GM12878 (cell line): ENCODE measurements around the gene SLC15A4. TPM values are rescaled to one million over a fixed set of nuclear protein-coding genes. Genes with fewer than 3 reads are reported as not detected.
A peak's percentile ranks its signal among the peaks of the same experiment; 100 is the strongest.

Experiments
- ATAC-seq: fragments of 200-7000 bp; cut with Tn5 transposase; 3 replicates; pipeline ENCODE4 v1.9.1; 2020; ENCODE audit warnings: mild to moderate bottlenecking, moderate library complexity
- Bru-seq: library from RNA; stranded (reverse); fragments of 400-500 nt; gene quantifications from one replicate; lab custom pipeline; 2021; lab: Mats Ljungman, UMichigan
- BruChase-seq, 2 experiments: library from RNA; stranded (reverse); fragments of 400-500 nt; gene quantifications; one replicate each; lab custom pipeline; 2021; lab: Mats Ljungman, UMichigan
- BruUV-seq: library from RNA; stranded (reverse); fragments of 400-500 nt; replicated peaks from 2 replicates; lab custom pipeline; 2021; lab: Mats Ljungman, UMichigan
- CTCF ChIA-PET: fragments of 300-600 bp; sonication (Branson Sonifier 250); formaldehyde crosslinking; extraction: SDS; loops from one replicate; lab custom pipeline; 2021; ENCODE audit warnings: inconsistent platforms; lab: Yijun Ruan, JAX
- POLR2A ChIA-PET: fragments of 350-600 bp; formaldehyde crosslinking; extraction: SDS; loops from one replicate; lab custom pipeline; 2021; ENCODE audit warnings: inconsistent platforms; lab: Charles Lee
- RAD21 ChIA-PET: fragments of 300-600 bp; sonication (Branson Sonifier 250); formaldehyde crosslinking; loops from one replicate; lab custom pipeline; 2023; ENCODE audit warnings: antibody characterized with exemption; ENCODE audit not compliant: unreplicated experiment; lab: Charles Lee
- SMC1A ChIA-PET: fragments of 300-600 bp; sonication (Branson Sonifier 250); formaldehyde crosslinking; loops from one replicate; lab custom pipeline; 2023; ENCODE audit not compliant: unreplicated experiment, uncharacterized antibody; lab: Charles Lee
- DNase-seq: peaks from one replicate; pipeline ENCODE4 v3.0.0-alpha.2; 2011; ENCODE audit warnings: low read depth, low spot score
- FAIRE-seq: peaks from 3 replicates; lab custom pipeline; 2011; peaks lifted over from hg19 to GRCh38; lab: Jason Lieb, UNC
- H2AFZ ChIP-seq: 2 replicates; pipeline ENCODE4 v1.6.0; 2011; ENCODE audit warnings: low read depth, low read length, control low read depth; ENCODE audit not compliant: control insufficient read depth
- H3K27ac ChIP-seq: 2 replicates; pipeline ENCODE4 v1.5.1; 2011; ENCODE audit warnings: control low read depth; ENCODE audit not compliant: control insufficient read depth, insufficient read depth
- H3K27me3 ChIP-seq, 2 experiments: replicated peaks in 1 of 2; 2 replicates each; pipeline versions ENCODE4 v1.6.0 to v1.6.1; 2011; ENCODE audit warnings: low read length in 1 of 2; ENCODE audit not compliant: control insufficient read depth in 2 of 2, insufficient read depth in 2 of 2
- H3K36me3 ChIP-seq, 2 experiments: 2 replicates each; pipeline ENCODE4 v1.5.1; 2011; ENCODE audit warnings: low read length in 1 of 2; ENCODE audit not compliant: control insufficient read depth in 2 of 2, insufficient read depth in 2 of 2
- H3K4me1 ChIP-seq: 2 replicates; pipeline ENCODE4 v1.6.1; 2011; ENCODE audit warnings: mild to moderate bottlenecking, low read length, moderate library complexity, mixed read lengths; ENCODE audit not compliant: control insufficient read depth, insufficient read depth
- H3K4me2 ChIP-seq: 2 replicates; pipeline ENCODE4 v1.6.0; 2011; ENCODE audit warnings: control low read depth; ENCODE audit not compliant: control insufficient read depth, insufficient read depth
- H3K4me3 ChIP-seq: fragments of 200-600 bp; sonication (generic); 2 replicates; pipeline ENCODE4 v1.5.1; 2016
- H3K79me2 ChIP-seq: 2 replicates; pipeline ENCODE4 v1.6.0; 2011; ENCODE audit warnings: low read length; ENCODE audit not compliant: control insufficient read depth, insufficient read depth
- H3K9ac ChIP-seq: 2 replicates; pipeline ENCODE4 v1.8.0; 2011; ENCODE audit warnings: low read length, control low read depth, mixed read lengths; ENCODE audit not compliant: control insufficient read depth, insufficient read depth
- H3K9me3 ChIP-seq: replicated peaks from 3 replicates; pipeline ENCODE4 v1.5.1; 2011; ENCODE audit warnings: mild to moderate bottlenecking, low read length; ENCODE audit not compliant: control insufficient read depth, insufficient read depth
- H4K20me1 ChIP-seq: 2 replicates; pipeline ENCODE4 v1.6.0; 2011; ENCODE audit not compliant: control insufficient read depth, insufficient read depth
- EGR1 ChIP-seq, 2 experiments: IDR thresholded peaks; 1 replicate in 1 of 2; 2 replicates in 1 of 2; pipeline ENCODE4 v1.6.1; 2011 to 2012; ENCODE audit warnings: low read depth in 2 of 2, low read length in 2 of 2, borderline replicate concordance in 1 of 2, mild to moderate bottlenecking in 1 of 2, moderate library complexity in 1 of 2
- EP300 ChIP-seq, 2 experiments: fragments of 150-350 bp in 1 of 2; IDR thresholded peaks; 2 replicates each; pipeline ENCODE4 v1.6.1; 2011 to 2012; ENCODE audit warnings: low read depth in 2 of 2, low read length in 2 of 2, borderline replicate concordance in 1 of 2, improper control_type of control experiment in 1 of 2, inconsistent platforms in 1 of 2; ENCODE audit not compliant: control insufficient read depth in 1 of 2
- ESRRA ChIP-seq: IDR thresholded peaks from 2 replicates; pipeline ENCODE4 v1.6.1; 2012; ENCODE audit warnings: mild to moderate bottlenecking, low read length, improper control_type of control experiment
- PAX8 ChIP-seq: fragments of 450-650 bp; IDR thresholded peaks from 2 replicates; pipeline ENCODE4 v1.6.1; 2017; ENCODE audit warnings: mild to moderate bottlenecking, moderate library complexity
- POLR2AphosphoS2 ChIP-seq: IDR thresholded peaks from 2 replicates; pipeline ENCODE4 v1.6.1; 2011; ENCODE audit warnings: low read depth, mild to moderate bottlenecking, low read length, improper control_type of control experiment, moderate library complexity
- SMAD5 ChIP-seq: IDR thresholded peaks from 2 replicates; pipeline ENCODE4 v1.6.1; 2016; ENCODE audit warnings: antibody characterized with exemption, low read depth
- SMARCA5 ChIP-seq: fragments of 450-650 bp; IDR thresholded peaks from 2 replicates; pipeline ENCODE4 v1.6.1; 2017; ENCODE audit warnings: mild to moderate bottlenecking
- YY1 ChIP-seq: IDR thresholded peaks from 2 replicates; pipeline ENCODE4 v1.6.1; 2011; ENCODE audit warnings: low read depth, mild to moderate bottlenecking, low read length
- ZNF207 ChIP-seq: fragments of 450-650 bp; IDR thresholded peaks from 2 replicates; pipeline ENCODE4 v1.6.1; 2014; ENCODE audit warnings: antibody characterized with exemption, mild to moderate bottlenecking, borderline replicate concordance
- WGBS: methylation state at CpG from one replicate; pipeline ENCODE4 v1.1.6; 2016; ENCODE audit warnings: low lambda C conversion rate; ENCODE audit not compliant: insufficient replicate concordance, insufficient coverage; ENCODE audit errors: missing lambda C conversion rate; 5-methylcytosine and 5-hydroxymethylcytosine counted together
- in situ Hi-C: fragments of 300-500 bp; cut with MboI; formaldehyde crosslinking; loops from 9 replicates; pipeline ENCODE4 v1.14.3; 2018; ENCODE audit warnings: mixed read lengths
- intact Hi-C: fragments of 100-400 bp; cut with micrococcal nuclease; formaldehyde crosslinking; loops from one replicate; pipeline ENCODE4 v1.14.2; 2022; ENCODE audit not compliant: unreplicated experiment
- long read RNA-seq, 2 experiments: library from polyadenylated mRNA; unstranded; transcript quantifications; one replicate each; pipeline ENCODE4 v2.0.0, GENCODE V29; 2019 to 2020
- polyA minus RNA-seq, 3 experiments: library from RNA; depleted of rRNA, polyadenylated mRNA; stranded (reverse); fragments of >200 nt; gene quantifications; 2 replicates each; pipeline ENCODE4 v1.2.3, GENCODE V29; 2011
- polyA plus RNA-seq, 11 experiments: library from polyadenylated mRNA; depleted of rRNA in 4 of 11; unstranded in 6 of 11; stranded (reverse) in 5 of 11; fragments of >200 nt; fragmentation: Nextera tagmentation in 4 of 11; fragmentation: Illumina TruSeq in 1 of 11; extraction: Ambion mirVana in 4 of 11; extraction: Trizol in 1 of 11; gene quantifications; 1 replicate in 1 of 11; 2 replicates in 10 of 11; pipeline versions ENCODE4 v1.2.1 to v1.2.3, GENCODE V29; 2011 to 2016; ENCODE audit warnings: inconsistent platforms in 2 of 11, missing spikeins in 2 of 11, low read depth in 1 of 11
- total RNA-seq, 4 experiments: library from RNA; depleted of rRNA in 3 of 4; stranded (reverse); fragments of >200 nt in 3 of 4; fragmentation: Illumina TruSeq in 1 of 4; extraction: Trizol in 1 of 4; gene quantifications; 2 replicates each; pipeline versions ENCODE4 v1.2.1 to v1.2.3, GENCODE V29; 2013 to 2021
- TF ChIP-seq, protein P1 (sequence below): fragments of 450-650 bp; IDR thresholded peaks from 2 replicates; pipeline ENCODE4 v1.6.1; 2018; ENCODE audit warnings: borderline replicate concordance, mild to moderate bottlenecking; ENCODE audit not compliant: partially characterized antibody
- TF ChIP-seq, protein P2 (sequence below): IDR thresholded peaks from 2 replicates; pipeline ENCODE4 v1.6.1; 2012; ENCODE audit warnings: low read depth, low read length, improper control_type of control experiment
- TF ChIP-seq, protein P3 (sequence below): fragments of 450-650 bp; IDR thresholded peaks from 2 replicates; pipeline ENCODE4 v1.6.1; 2014; ENCODE audit warnings: mild to moderate bottlenecking

Gene SLC15A4
- 830 and 863 TPM in 2 replicates for total RNA-seq (2013; cell fraction: nucleolus; rRNA removed)
- total RNA-seq (2014; rRNA removed): 46.0 and 49.5 TPM in 2 replicates
- 36.8 and 37.5 TPM in 2 replicates for total RNA-seq (2014; rRNA removed; fragmentation: Illumina TruSeq; extraction: Trizol)
- 40.3 and 44.5 TPM in 2 replicates for total RNA-seq (2021)
- 45.1 TPM for polyA plus RNA-seq (2011; ENCODE audit: low read depth)
- 256 and 257 TPM in 2 replicates for polyA plus RNA-seq (2011; rRNA removed)
- 161 and 187 TPM in 2 replicates for polyA plus RNA-seq (2011; cell fraction: cytosol; rRNA removed)
- 216 and 284 TPM in 2 replicates for polyA plus RNA-seq (2011; cell fraction: nucleus; rRNA removed)
- polyA plus RNA-seq (2012): 58.1 and 84.6 TPM in 2 replicates
- polyA plus RNA-seq (2014; fragmentation: Illumina TruSeq; extraction: Trizol): 36.4 and 44.8 TPM in 2 replicates
- 10 to 100 TPM; 17.6 to 24.7 TPM for polyA plus RNA-seq (2014; fragmentation: Nextera tagmentation; extraction: Ambion mirVana)
- 36.8 and 41.6 TPM in 2 replicates for polyA plus RNA-seq (2014; rRNA removed)
- polyA plus RNA-seq (2016; fragmentation: Nextera tagmentation; extraction: Ambion mirVana): 10 to 100 TPM; 12.7 to 15.1 TPM
- 315 and 350 TPM in 2 replicates for polyA minus RNA-seq (2011; rRNA and poly(A)+ RNA removed)
- polyA minus RNA-seq (2011; cell fraction: cytosol; rRNA and poly(A)+ RNA removed): 107 and 115 TPM in 2 replicates
- 222 and 331 TPM in 2 replicates for polyA minus RNA-seq (2011; cell fraction: nucleus; rRNA and poly(A)+ RNA removed)
- Bru-seq, nascent RNA: percentile 99 among the genes with signal in this experiment
- percentile 96 among the genes with signal in this experiment for BruChase-seq, experiment 1, labeled RNA remaining after a 6-hour chase
- percentile 96 among the genes with signal in this experiment for BruChase-seq, experiment 2, labeled RNA remaining after a 2-hour chase
- long read RNA-seq, experiment 1, partial matches to known transcripts: 1 of 10 reads
- long read RNA-seq, experiment 1, other reads (novel, unspliced or antisense): 5 of 10 reads
- long read RNA-seq, experiment 2, transcript SLC15A4-201 (8 exons, 2,779 nt): major isoform, 5 of 116 reads
- long read RNA-seq, experiment 2, partial matches to known transcripts: 37 of 116 reads
- long read RNA-seq, experiment 2, other reads (novel, unspliced or antisense): 68 of 116 reads

DNA sequence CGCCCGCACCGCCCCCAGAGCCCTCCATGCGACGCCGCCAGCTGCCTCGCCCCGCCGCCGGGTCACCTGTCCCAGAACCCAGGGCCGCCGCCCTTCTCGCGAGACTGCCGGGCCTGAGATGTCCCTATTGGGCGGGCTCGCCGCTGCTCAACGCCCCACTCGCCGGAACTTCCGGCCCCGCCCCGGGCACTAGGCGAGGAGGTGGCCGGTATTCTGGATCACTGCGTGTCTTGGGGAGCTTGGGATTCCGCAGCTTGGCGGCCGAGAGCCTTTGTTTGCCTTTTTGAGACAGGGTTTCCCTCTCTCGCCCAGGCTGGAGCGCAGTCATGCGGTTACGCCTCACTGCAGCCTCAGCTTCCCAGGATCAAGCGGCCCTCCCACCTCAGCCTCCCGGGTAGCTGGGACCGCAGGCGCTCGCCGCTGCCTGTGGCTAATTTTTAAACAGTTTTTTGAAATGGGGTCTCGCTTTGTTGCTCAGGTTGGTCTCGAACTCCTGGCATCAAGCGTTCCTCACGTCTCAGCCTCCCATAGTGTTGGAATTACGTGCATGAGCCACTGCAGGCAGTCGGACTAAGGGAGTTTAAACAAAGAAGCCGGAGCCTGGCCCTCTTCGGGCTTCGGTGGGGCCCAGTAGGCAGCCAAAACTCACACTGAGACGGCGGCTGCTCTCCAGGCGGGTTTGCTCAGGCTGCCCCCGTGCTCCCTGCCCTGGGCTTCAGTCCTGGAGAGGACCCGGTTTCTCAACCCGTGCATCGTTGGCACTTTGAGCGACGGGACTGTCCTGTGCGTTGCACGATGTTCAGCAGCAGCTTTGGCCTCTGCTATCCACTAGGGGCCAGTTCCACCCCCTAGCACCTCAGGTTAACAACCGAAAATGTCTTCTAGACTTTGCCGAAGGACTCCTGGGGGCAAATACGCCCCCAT is at the start of gene SLC15A4:
TSS of gene SLC15A4 (minus strand) at position 43 of the 924 bp plus-strand sequence. CDS start at position 28, 15 bp downstream.
- POLR2A ChIA-PET: interaction anchor here (0.6 to 3.2 kb wide), 19 partner anchors 9 to 118 kb away, joined by 3 to 30 read pairs (median 4); partner anchors contain the start of gene GLT1D1
- H4K20me1 ChIP-seq: no peaks in the 10 kb centered on the region
- H3K79me2 ChIP-seq: peaks cover 55% of the 10 kb centered on the region
- H3K4me1 ChIP-seq: peaks cover 25% of the 10 kb centered on the region
- CTCF ChIA-PET: interaction anchor here (0.8 to 2.5 kb wide), 8 partner anchors 10 to 143 kb away, joined by 3 to 8 read pairs (median 4); no protein-coding TSS in a partner anchor
- SMC1A ChIA-PET: interaction anchor here (0.9 to 2.9 kb wide), 9 partner anchors 13 to 114 kb away, joined by 3 to 23 read pairs (median 9); no protein-coding TSS in a partner anchor
- no peak for DNase-seq
- in situ Hi-C loops: no loop called here
- intact Hi-C loops: no loop called here
- 2% methylated on average over 63 of the region's 63 CpGs for WGBS
- BruUV-seq: TSS peak; percentile 89
- H3K36me3 ChIP-seq: peaks cover 2 to 10% of the 10 kb centered on the region in 2 experiments; a peak in 3 of 4 replicates
- FAIRE-seq: peak; percentile 47
- ATAC-seq: peak; percentile 72
- H2AFZ ChIP-seq: peak within 1 kb of the TSS; percentile 40
- no peaks in the 10 kb centered on the region for H3K27me3 ChIP-seq
- peak within 1 kb of the TSS; percentile 94 for H3K9ac ChIP-seq
- peak within 1 kb of the TSS; percentile 94 for H3K27ac ChIP-seq
- peaks cover 6% of the 10 kb centered on the region for H3K9me3 ChIP-seq
- RAD21 ChIA-PET: interaction anchor here (0.6 to 2.3 kb wide), 14 partner anchors 8 to 369 kb away, joined by 3 to 29 read pairs (median 6); no protein-coding TSS in a partner anchor
- H3K4me3 ChIP-seq: peak within 1 kb of the TSS; percentile 98
- H3K4me2 ChIP-seq: peak within 1 kb of the TSS; percentile 92
- TF ChIP-seq POLR2AphosphoS2 (no peak), ESRRA (no peak), EGR1 (IDR thresholded peaks at IDR 0.05; ENCODE audit: borderline replicate concordance in 1 of 2, low read depth in 2 of 2, low read length in 2 of 2) (peak in 1 of 2 experiments; percentile 43; a peak in 1 of 3 replicates), ZNF207 (peak; percentile 76; the same call in 1 of the 2 replicates), EP300 (IDR thresholded peaks at IDR 0.05; ENCODE audit: borderline replicate concordance in 1 of 2, control insufficient read depth in 1 of 2, low read depth in 2 of 2, low read length in 2 of 2) (no peak; a peak in 1 of 4 replicates), YY1 (peak; percentile 84), PAX8 (no peak), SMARCA5 (no peak), SMAD5 (peak; percentile 89)
- TF ChIP-seq, protein P1, sequence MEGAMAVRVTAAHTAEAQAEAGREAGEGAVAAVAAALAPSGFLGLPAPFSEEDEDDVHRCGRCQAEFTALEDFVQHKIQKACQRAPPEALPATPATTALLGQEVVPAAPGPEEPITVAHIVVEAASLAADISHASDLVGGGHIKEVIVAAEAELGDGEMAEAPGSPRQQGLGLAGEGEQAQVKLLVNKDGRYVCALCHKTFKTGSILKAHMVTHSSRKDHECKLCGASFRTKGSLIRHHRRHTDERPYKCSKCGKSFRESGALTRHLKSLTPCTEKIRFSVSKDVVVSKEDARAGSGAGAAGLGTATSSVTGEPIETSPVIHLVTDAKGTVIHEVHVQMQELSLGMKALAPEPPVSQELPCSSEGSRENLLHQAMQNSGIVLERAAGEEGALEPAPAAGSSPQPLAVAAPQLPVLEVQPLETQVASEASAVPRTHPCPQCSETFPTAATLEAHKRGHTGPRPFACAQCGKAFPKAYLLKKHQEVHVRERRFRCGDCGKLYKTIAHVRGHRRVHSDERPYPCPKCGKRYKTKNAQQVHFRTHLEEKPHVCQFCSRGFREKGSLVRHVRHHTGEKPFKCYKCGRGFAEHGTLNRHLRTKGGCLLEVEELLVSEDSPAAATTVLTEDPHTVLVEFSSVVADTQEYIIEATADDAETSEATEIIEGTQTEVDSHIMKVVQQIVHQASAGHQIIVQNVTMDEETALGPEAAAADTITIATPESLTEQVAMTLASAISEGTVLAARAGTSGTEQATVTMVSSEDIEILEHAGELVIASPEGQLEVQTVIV: no peak
- TF ChIP-seq, protein P2, sequence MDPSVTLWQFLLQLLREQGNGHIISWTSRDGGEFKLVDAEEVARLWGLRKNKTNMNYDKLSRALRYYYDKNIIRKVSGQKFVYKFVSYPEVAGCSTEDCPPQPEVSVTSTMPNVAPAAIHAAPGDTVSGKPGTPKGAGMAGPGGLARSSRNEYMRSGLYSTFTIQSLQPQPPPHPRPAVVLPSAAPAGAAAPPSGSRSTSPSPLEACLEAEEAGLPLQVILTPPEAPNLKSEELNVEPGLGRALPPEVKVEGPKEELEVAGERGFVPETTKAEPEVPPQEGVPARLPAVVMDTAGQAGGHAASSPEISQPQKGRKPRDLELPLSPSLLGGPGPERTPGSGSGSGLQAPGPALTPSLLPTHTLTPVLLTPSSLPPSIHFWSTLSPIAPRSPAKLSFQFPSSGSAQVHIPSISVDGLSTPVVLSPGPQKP: peak; percentile 86
- TF ChIP-seq, protein P3, sequence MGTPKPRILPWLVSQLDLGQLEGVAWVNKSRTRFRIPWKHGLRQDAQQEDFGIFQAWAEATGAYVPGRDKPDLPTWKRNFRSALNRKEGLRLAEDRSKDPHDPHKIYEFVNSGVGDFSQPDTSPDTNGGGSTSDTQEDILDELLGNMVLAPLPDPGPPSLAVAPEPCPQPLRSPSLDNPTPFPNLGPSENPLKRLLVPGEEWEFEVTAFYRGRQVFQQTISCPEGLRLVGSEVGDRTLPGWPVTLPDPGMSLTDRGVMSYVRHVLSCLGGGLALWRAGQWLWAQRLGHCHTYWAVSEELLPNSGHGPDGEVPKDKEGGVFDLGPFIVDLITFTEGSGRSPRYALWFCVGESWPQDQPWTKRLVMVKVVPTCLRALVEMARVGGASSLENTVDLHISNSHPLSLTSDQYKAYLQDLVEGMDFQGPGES: 0 out of 2 replicates have a peak, but pooled peaks have one; percentile 61
